Stimulated activated CD4-positive, alpha-beta T cell treated with anti-CD3 and anti-CD28 coated beads, Interleukin-1b, Interleukin-23, amount 100 ng/mL, for 4 hours (primary cell): Measurements from ENCODE around the gene OR6F1.
"Not testable (repeated sequence)": the region's sequence is repeated elsewhere in the genome, so short reads cannot be mapped to it uniquely, and the experiment has no call there.

Experiments used
- DNase-seq, 2 donors: peaks; one replicate each; pipeline ENCODE4 v3.0.0-alpha.2; 2020; ENCODE audit warnings: low read depth in 2 of 2

Gene OR6F1

GRCh38 chr1:247716546-247716945 is at the start of gene OR6F1:
OR6F1 (minus strand) TSS chr1:247716646; CDS start chr1:247712755, 3,891 bp downstream.
- no peak for DNase-seq

GRCh38 chr1:247760456-247760855 is 44.0 kb upstream of the OR6F1 start, which contains the start of gene OR1C1:
OR1C1 (minus strand) TSS chr1:247760556; CDS start chr1:247758406, 2,150 bp downstream.
- no peak for DNase-seq

GRCh38 chr1:247754311-247754710 is 37.9 kb upstream of the OR6F1 start:
- DNase-seq: not testable (repeated sequence)

GRCh38 chr1:247749870-247750269 is 33.4 kb upstream of the OR6F1 start:
- no peak for DNase-seq

- DNase-seq: no peak
These were observed 31.6 kb upstream of the OR6F1 start, which contains the start of gene OR14A2 for GRCh38 chr1:247748041-247748440. OR14A2 (minus strand) TSS chr1:247748141.

- DNase-seq: no peak
These were observed 31.2 kb upstream of the OR6F1 start for GRCh38 chr1:247747616-247748015.

- DNase-seq: no peak
These were observed 30.0 kb upstream of the OR6F1 start for GRCh38 chr1:247746391-247746935.

- DNase-seq: not testable (repeated sequence)
These were observed 25.8 kb upstream of the OR6F1 start for GRCh38 chr1:247742215-247742760.

GRCh38 chr1:247741756-247742155 is 25.3 kb upstream of the OR6F1 start:
- no peak for DNase-seq

GRCh38 chr1:247740721-247741120 is 24.3 kb upstream of the OR6F1 start:
- DNase-seq: no peak

GRCh38 chr1:247738315-247738714 is 21.9 kb upstream of the OR6F1 start, which contains the start of gene OR14K1:
OR14K1 (plus strand) TSS chr1:247738615; CDS start chr1:247738615, 0 bp downstream.
- DNase-seq: no peak

GRCh38 chr1:247721222-247721621 is 4.8 kb upstream of the OR6F1 start:
- DNase-seq: no peak

GRCh38 chr1:247713753-247714152 is 2.7 kb downstream of the OR6F1 start:
- no peak for DNase-seq

- DNase-seq: not testable (repeated sequence)
These were observed 5.8 kb downstream of the OR6F1 start for GRCh38 chr1:247710681-247711080.

- DNase-seq: no peak
These were observed 15.1 kb downstream of the OR6F1 start for GRCh38 chr1:247701338-247701737.

- DNase-seq: peak in 1 of 2 donors; percentile 3
These were observed 35.1 kb downstream of the OR6F1 start for GRCh38 chr1:247681288-247681897.

GRCh38 chr1:247680171-247680570 is 36.3 kb downstream of the OR6F1 start:
- no peak for DNase-seq

- no peak for DNase-seq
These were observed 36.8 kb downstream of the OR6F1 start, which contains the start of gene OR13G1 for GRCh38 chr1:247679639-247680038. OR13G1 (minus strand) TSS chr1:247679739; CDS start chr1:247673041, 6,698 bp downstream.

- DNase-seq: no peak
These were observed 47.2 kb downstream of the OR6F1 start for GRCh38 chr1:247669225-247669624.
